HCT116 (cell line): Measurements from ENCODE around the gene SLC40A1. TPM values are rescaled to one million over a fixed set of nuclear protein-coding genes. Genes with fewer than 3 reads are reported as not detected.
"Not testable (repeated sequence)": the region's sequence is repeated elsewhere in the genome, so short reads cannot be mapped to it uniquely, and the experiment has no call there.

ENCODE experiments used
- ATAC-seq: fragments of 200-7000 bp; cut with Tn5 transposase; 2 replicates; pipeline ENCODE4 v1.9.1; 2020; ENCODE audit warnings: mild to moderate bottlenecking, moderate library complexity
- BruUV-seq: library from RNA; stranded (reverse); fragments of 400-500 nt; replicated peaks from 2 replicates; lab custom pipeline; 2021; lab: Mats Ljungman, UMichigan
- CTCF ChIA-PET: fragments of 300-600 bp; sonication (Branson Sonifier 250); formaldehyde crosslinking; loops from one replicate; lab custom pipeline; 2021; ENCODE audit warnings: antibody characterized with exemption; lab: Charles Lee
- POLR2A ChIA-PET: fragments of 300-600, 350-600 bp; sonication (Branson Sonifier 250); formaldehyde crosslinking; loops from one replicate; lab custom pipeline; 2021; ENCODE audit warnings: antibody characterized with exemption; lab: Charles Lee
- RAD21 ChIA-PET, 2 experiments: fragments of 300-600 bp; sonication (Branson Sonifier 250); formaldehyde crosslinking; loops; one replicate each; lab custom pipeline; 2023; ENCODE audit warnings: low total read pairs in 2 of 2; ENCODE audit not compliant: uncharacterized antibody in 2 of 2, unreplicated experiment in 2 of 2, low non-redundant PET in 1 of 2; lab: Charles Lee
- DNase-seq: peaks from one replicate; pipeline ENCODE4 v3.0.0-alpha.2; 2010; ENCODE audit warnings: low read depth, low spot score
- H2AFZ ChIP-seq: fragments of 200-600 bp; shearing (Covaris generic), sonication (generic); 2 replicates; pipeline ENCODE4 v1.6.1; 2017; ENCODE audit warnings: low read depth, mixed run types, mixed read lengths, antibody characterized with exemption, low read length; ENCODE audit not compliant: poor library complexity, severe bottlenecking
- H3K27ac ChIP-seq: 2 replicates; pipeline ENCODE4 v1.5.1; 2012; ENCODE audit warnings: low read depth, low read length
- H3K27me3 ChIP-seq: fragments of 200-600 bp; sonication (generic); 2 replicates; pipeline ENCODE4 v1.6.1; 2016; ENCODE audit warnings: mixed run types, low read length, mixed read lengths; ENCODE audit not compliant: insufficient read depth
- H3K36me3 ChIP-seq, 2 experiments: fragments of 200-500 bp in 1 of 2; fragments of 200-600 bp in 1 of 2; sonication (Bioruptor generic) in 1 of 2; sonication (generic) in 1 of 2; 2 replicates each; pipeline versions ENCODE4 v1.5.1 to v1.6.1; 2014 to 2016; ENCODE audit warnings: low read length in 2 of 2, inconsistent platforms in 1 of 2, mixed read lengths in 1 of 2, mixed run types in 1 of 2; ENCODE audit not compliant: insufficient read depth in 2 of 2, control insufficient read depth in 1 of 2
- H3K4me1 ChIP-seq, 2 experiments: fragments of 200-600 bp in 1 of 2; sonication (generic) in 1 of 2; 2 replicates each; pipeline versions ENCODE4 v1.5.1 to v1.6.1; 2012 to 2017; ENCODE audit warnings: low read length in 2 of 2, inconsistent platforms in 1 of 2, mild to moderate bottlenecking in 1 of 2, mixed read lengths in 1 of 2, mixed run types in 1 of 2, moderate library complexity in 1 of 2; ENCODE audit not compliant: insufficient read depth in 2 of 2, control insufficient read depth in 1 of 2
- H3K4me2 ChIP-seq: fragments of 200-600 bp; sonication (generic); 2 replicates; pipeline ENCODE4 v1.6.1; 2017; ENCODE audit warnings: mixed run types, low read length, mixed read lengths
- H3K4me3 ChIP-seq, 2 experiments: fragments of 200-600 bp in 1 of 2; sonication (generic) in 1 of 2; replicated peaks in 1 of 2; 2 replicates each; pipeline ENCODE4 v1.5.1; 2011 to 2016; ENCODE audit warnings: low read length in 2 of 2, control low read depth in 1 of 2, low read depth in 1 of 2, mild to moderate bottlenecking in 1 of 2, mixed read lengths in 1 of 2, mixed run types in 1 of 2
- H3K79me2 ChIP-seq: fragments of 200-600 bp; sonication (generic); 2 replicates; pipeline ENCODE4 v1.6.1; 2017; ENCODE audit warnings: mild to moderate bottlenecking, mixed run types, low read length, moderate library complexity, mixed read lengths; ENCODE audit not compliant: insufficient read depth
- H3K9ac ChIP-seq: fragments of 200-600 bp; sonication (generic); 2 replicates; pipeline ENCODE4 v1.6.1; 2016; ENCODE audit warnings: low read length, mixed read lengths
- H3K9me2 ChIP-seq: fragments of 200-600 bp; sonication (generic), shearing (Covaris generic); 2 replicates; pipeline ENCODE4 v1.6.1; 2017; ENCODE audit warnings: mixed run types, mild to moderate bottlenecking, moderate library complexity; ENCODE audit not compliant: insufficient read depth
- H3K9me3 ChIP-seq, 2 experiments: fragments of 200-500 bp in 1 of 2; fragments of 200-600 bp in 1 of 2; sonication (Bioruptor generic) in 1 of 2; sonication (generic) in 1 of 2; 2 replicates each; pipeline ENCODE4 v1.6.1; 2014 to 2017; ENCODE audit warnings: low read length in 2 of 2, mixed read lengths in 2 of 2, inconsistent platforms in 1 of 2, low read depth in 1 of 2, mild to moderate bottlenecking in 1 of 2, mixed run types in 1 of 2, moderate library complexity in 1 of 2; ENCODE audit not compliant: control insufficient read depth in 1 of 2, insufficient read depth in 1 of 2
- H4K20me1 ChIP-seq: fragments of 200-600 bp; sonication (generic), shearing (Covaris generic); 2 replicates; pipeline ENCODE4 v1.6.1; 2017; ENCODE audit warnings: mixed run types, mild to moderate bottlenecking, moderate library complexity; ENCODE audit not compliant: insufficient read depth
- ATF3 ChIP-seq: IDR thresholded peaks from 2 replicates; pipeline ENCODE4 v1.6.1; 2012
- CTCF ChIP-seq, 3 experiments: fragments of 200-600 bp in 1 of 3; sonication (generic) in 1 of 3; IDR thresholded peaks in 2 of 3; conservative IDR thresholded peaks in 1 of 3; 2 replicates each; pipeline ENCODE4 v1.5.1; 2012 to 2017; ENCODE audit warnings: low read depth in 2 of 3, low read length in 2 of 3, antibody characterized with exemption in 1 of 3, borderline replicate concordance in 1 of 3, control low read depth in 1 of 3, mild to moderate bottlenecking in 1 of 3, mixed read lengths in 1 of 3, mixed run types in 1 of 3, moderate library complexity in 1 of 3; ENCODE audit not compliant: insufficient read depth in 1 of 3
- EZH2phosphoT487 ChIP-seq: fragments of 200-600 bp; IDR thresholded peaks from 2 replicates; pipeline ENCODE4 v1.6.1; 2018; ENCODE audit warnings: antibody characterized with exemption, borderline replicate concordance
- POLR2A ChIP-seq: IDR thresholded peaks from 2 replicates; pipeline ENCODE4 v1.7.0; 2011; ENCODE audit warnings: borderline replicate concordance; ENCODE audit not compliant: insufficient read depth, insufficient read length; ENCODE audit errors: extremely low read depth
- TCF7L2 ChIP-seq: IDR thresholded peaks from 2 replicates; pipeline ENCODE4 v1.7.0; 2011; ENCODE audit warnings: borderline replicate concordance, inconsistent platforms; ENCODE audit not compliant: insufficient read depth, insufficient read length; ENCODE audit errors: extremely low read depth
- YY1 ChIP-seq: IDR thresholded peaks from 2 replicates; pipeline ENCODE4 v1.6.1; 2011; ENCODE audit warnings: low read length, low read depth, moderate library complexity, mild to moderate bottlenecking; ENCODE audit not compliant: insufficient replicate concordance; ENCODE audit errors: extremely low read depth
- ZFX ChIP-seq: fragments of 450-650 bp; IDR thresholded peaks from 2 replicates; pipeline ENCODE4 v1.6.1; 2017
- ZNF274 ChIP-seq: fragments of 200-500 bp; sonication (Bioruptor generic); IDR thresholded peaks from 2 replicates; pipeline ENCODE4 v1.6.1; 2014; ENCODE audit warnings: mild to moderate bottlenecking, low read depth, low read length, inconsistent platforms
- intact Hi-C: fragments of 100-400 bp; cut with micrococcal nuclease; formaldehyde crosslinking; loops from 2 replicates; pipeline ENCODE4 v1.10.0; 2022
- total RNA-seq: library from RNA; stranded (reverse); gene quantifications from one replicate; pipeline ENCODE4 v1.2.1, GENCODE V29; 2021; ENCODE audit not compliant: unreplicated experiment

Gene SLC40A1
- total RNA-seq, 1 experiment from 2014 or later = 1.5 TPM

- DNase-seq = no peak
- H3K4me2 ChIP-seq = no peak overlapping the region
- H2AFZ ChIP-seq = peak overlapping the region; percentile 32
- POLR2A ChIA-PET = no interaction called here
- H3K9me3 ChIP-seq = no peaks in the 10 kb centered on the region
- BruUV-seq = no TSS peak
- no peaks in the 10 kb centered on the region for H3K27me3 ChIP-seq
- intact Hi-C loops = no loop called here
- RAD21 ChIA-PET = no interaction called here
- ATAC-seq = no peak
- no peaks in the 10 kb centered on the region for H4K20me1 ChIP-seq
- H3K36me3 ChIP-seq = no peaks in the 10 kb centered on the region
- no peak for TF ChIP-seq EZH2phosphoT487
- TF ChIP-seq TCF7L2 = no peak
- TF ChIP-seq CTCF (IDR thresholded peaks at IDR 0.05 in 2 of 3, conservative IDR thresholded peaks at IDR 0.05 in 1 of 3; ENCODE audit: borderline replicate concordance in 1 of 3, insufficient read depth in 1 of 3, low read depth in 2 of 3, low read length in 2 of 3) = no peak
- TF ChIP-seq ZFX = no peak
- TF ChIP-seq YY1 = no peak
- no peak for TF ChIP-seq ZNF274
- TF ChIP-seq ATF3 = no peak
- TF ChIP-seq POLR2A = no peak
- no peak overlapping the region for H3K9ac ChIP-seq
- H3K4me3 ChIP-seq = no peak overlapping the region
- CTCF ChIA-PET = no interaction called here
- H3K4me1 ChIP-seq = peaks cover 0 to 5% of the 10 kb centered on the region in 2 experiments; a peak in 2 of 4 replicates
- no peak overlapping the region for H3K27ac ChIP-seq
- H3K79me2 ChIP-seq = no peaks in the 10 kb centered on the region
- no peaks in the 10 kb centered on the region for H3K9me2 ChIP-seq
These were observed 21.6 kb upstream of the SLC40A1 start for GRCh38 chr2:189602233-189602632.

- DNase-seq, ATAC-seq, RAD21 ChIA-PET, H4K20me1 ChIP-seq, H3K9me3 ChIP-seq, CTCF ChIA-PET, intact Hi-C loops, H3K79me2 ChIP-seq, H3K9me2 ChIP-seq, H3K4me3 ChIP-seq, H3K27me3 ChIP-seq, H3K36me3 ChIP-seq, POLR2A ChIA-PET, BruUV-seq, H3K4me1 ChIP-seq, H3K9ac ChIP-seq, H3K4me2 ChIP-seq, H3K27ac ChIP-seq: not testable (repeated sequence)
- H2AFZ ChIP-seq = peak overlapping the region; percentile 31
These were observed 21.1 kb upstream of the SLC40A1 start for GRCh38 chr2:189601652-189602051.
